Neuronal stem cell (in vitro differentiated cells): ENCODE results near the gene SLCO6A1.

Experiments used
- DNase-seq: peaks from one replicate; pipeline ENCODE4 v3.0.0-alpha.2; 2013; ENCODE audit warnings: low spot score
- H2AFZ ChIP-seq: one replicate; pipeline ENCODE4 v1.6.1; 2013; ENCODE audit warnings: mild to moderate bottlenecking, low read length, inconsistent platforms
- H2AK5ac ChIP-seq: 2 replicates; pipeline ENCODE4 v1.6.1; 2013; ENCODE audit warnings: low read depth, mild to moderate bottlenecking, inconsistent platforms, low read length, moderate library complexity, mixed read lengths
- H2BK120ac ChIP-seq: 2 replicates; pipeline ENCODE4 v1.6.1; 2013; ENCODE audit warnings: low read depth, mild to moderate bottlenecking, inconsistent platforms, low read length, moderate library complexity, mixed read lengths
- H2BK12ac ChIP-seq: one replicate; pipeline ENCODE4 v1.6.1; 2013; ENCODE audit warnings: low read length, inconsistent platforms
- H2BK15ac ChIP-seq: 2 replicates; pipeline ENCODE4 v1.6.1; 2013; ENCODE audit warnings: mild to moderate bottlenecking, low read length, inconsistent platforms, mixed read lengths
- H2BK5ac ChIP-seq: one replicate; pipeline ENCODE4 v1.6.1; 2013; ENCODE audit warnings: inconsistent platforms, mild to moderate bottlenecking, low read length, moderate library complexity
- H3K14ac ChIP-seq: one replicate; pipeline ENCODE4 v1.6.1; 2013; ENCODE audit warnings: low read length, inconsistent platforms
- H3K18ac ChIP-seq: 2 replicates; pipeline ENCODE4 v1.6.1; 2013; ENCODE audit warnings: low read length, inconsistent platforms
- H3K23ac ChIP-seq: 2 replicates; pipeline ENCODE4 v1.6.1; 2013; ENCODE audit warnings: low read depth, mild to moderate bottlenecking, mixed read lengths, low read length, inconsistent platforms; ENCODE audit not compliant: poor library complexity
- H3K27ac ChIP-seq: replicated peaks from 3 replicates; pipeline ENCODE4 v1.5.1; 2013; ENCODE audit warnings: low read length, inconsistent platforms
- H3K27me3 ChIP-seq, 3 experiments: 2 replicates each; pipeline ENCODE4 v1.6.1; 2013; ENCODE audit warnings: low read length in 3 of 3, mild to moderate bottlenecking in 2 of 3, inconsistent platforms in 1 of 3, low read depth in 1 of 3, mixed read lengths in 1 of 3, moderate library complexity in 1 of 3; ENCODE audit not compliant: control insufficient read depth in 3 of 3, insufficient read depth in 3 of 3
- H3K36me3 ChIP-seq, 2 donors: replicated peaks in 1 of 2; 2 replicates each; pipeline ENCODE4 v1.6.1; 2013; ENCODE audit warnings: low read length in 2 of 2; ENCODE audit not compliant: control insufficient read depth in 2 of 2, insufficient read depth in 2 of 2
- H3K4ac ChIP-seq: 2 replicates; pipeline ENCODE4 v1.6.1; 2013; ENCODE audit warnings: inconsistent platforms, mild to moderate bottlenecking, low read length, moderate library complexity
- H3K4me1 ChIP-seq, 2 donors: 1 replicate in 1 of 2; 2 replicates in 1 of 2; pipeline ENCODE4 v1.6.1; 2013; ENCODE audit warnings: low read length in 2 of 2, low read depth in 1 of 2; ENCODE audit not compliant: control insufficient read depth in 2 of 2, insufficient read depth in 1 of 2
- H3K4me2 ChIP-seq: one replicate; pipeline ENCODE4 v1.6.1; 2013; ENCODE audit warnings: mild to moderate bottlenecking, low read length, inconsistent platforms; ENCODE audit not compliant: insufficient read depth, poor library complexity, severe bottlenecking
- H3K4me3 ChIP-seq, 2 donors: 2 replicates each; pipeline ENCODE4 v1.5.1; 2013; ENCODE audit warnings: low read length in 2 of 2, mild to moderate bottlenecking in 2 of 2, inconsistent platforms in 1 of 2, moderate library complexity in 1 of 2
- H3K79me1 ChIP-seq: one replicate; pipeline ENCODE4 v1.6.1; 2013; ENCODE audit warnings: low read depth, mild to moderate bottlenecking, inconsistent platforms, low read length, moderate library complexity
- H3K9ac ChIP-seq: one replicate; pipeline ENCODE4 v1.6.1; 2013; ENCODE audit warnings: mild to moderate bottlenecking, low read depth, low read length, inconsistent platforms; ENCODE audit not compliant: poor library complexity
- H3K9me3 ChIP-seq, 2 donors: replicated peaks in 1 of 2; 2 replicates each; pipeline versions ENCODE3 to v1.6.1; 2013; ENCODE audit warnings: low read length in 2 of 2, mild to moderate bottlenecking in 2 of 2, inconsistent platforms in 1 of 2, low read depth in 1 of 2, mixed read lengths in 1 of 2, moderate library complexity in 1 of 2; ENCODE audit not compliant: control insufficient read depth in 2 of 2, insufficient read depth in 1 of 2
- H4K8ac ChIP-seq: one replicate; pipeline ENCODE4 v1.6.1; 2013; ENCODE audit warnings: low read depth, mild to moderate bottlenecking, inconsistent platforms, low read length, moderate library complexity
- H4K91ac ChIP-seq: one replicate; pipeline ENCODE4 v1.6.1; 2013; ENCODE audit warnings: low read length, low read depth, mild to moderate bottlenecking, inconsistent platforms; ENCODE audit not compliant: poor library complexity
- WGBS, 2 donors: extraction: QIAGEN DNeasy Blood & Tissue Kit; methylation state at CpG; one replicate each; pipeline ENCODE4 v1.1.7; 2013; ENCODE audit warnings: missing lambda C conversion rate in 2 of 2, mixed read lengths in 1 of 2; ENCODE audit not compliant: insufficient read length in 2 of 2, insufficient replicate concordance in 1 of 2; ENCODE audit errors: extremely low coverage in 2 of 2; 5-methylcytosine and 5-hydroxymethylcytosine counted together

Gene SLCO6A1

DNA sequence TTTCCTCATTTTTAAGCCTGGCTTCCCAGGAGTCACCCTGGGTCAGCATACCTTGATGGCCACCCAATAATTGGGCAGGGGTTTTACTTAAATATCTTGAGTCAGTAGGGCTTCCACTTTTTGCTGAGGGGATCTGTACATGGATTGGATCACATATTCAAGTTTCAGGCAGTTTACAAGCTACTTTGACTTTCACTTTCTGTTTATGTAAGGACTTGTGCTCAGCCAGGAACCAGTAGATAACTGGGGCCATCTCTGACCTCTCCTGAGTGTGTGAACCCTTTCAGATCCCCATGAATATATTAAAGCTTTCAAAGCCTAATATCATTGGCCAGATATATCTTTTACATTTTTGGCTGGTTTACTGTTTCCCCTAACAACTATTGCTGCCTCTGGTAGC, 45.1 kb downstream of the SLCO6A1 start:
- Histone ChIP-seq H3K23ac (no peak overlapping the region), H3K79me1 (no peaks in the 10 kb centered on the region), H2BK15ac (no peak overlapping the region), H3K9me3 (peaks cover 0 to 5% of the 10 kb centered on the region in 2 donors), H4K8ac (no peak overlapping the region), H3K4me1 (no peaks in the 10 kb centered on the region), H4K91ac (no peak overlapping the region), H2AK5ac (no peak overlapping the region), H3K4me2 (no peak overlapping the region), H2AFZ (peak overlapping the region; percentile 10), H2BK5ac (no peak overlapping the region), H3K14ac (no peak overlapping the region), H3K18ac (no peak overlapping the region), H2BK12ac (no peak overlapping the region), H3K4me3 (no peak overlapping the region), H3K4ac (no peak overlapping the region), H3K36me3 (no peaks in the 10 kb centered on the region), H3K27me3 (no peaks in the 10 kb centered on the region), H3K9ac (no peak overlapping the region), H2BK120ac (no peak overlapping the region), H3K27ac (no peak overlapping the region)
- DNase-seq: no peak

GRCh38 chr5:102451082-102451481, 47.7 kb downstream of the SLCO6A1 start:
- Histone ChIP-seq H2AK5ac (no peak overlapping the region), H3K23ac (no peak overlapping the region), H3K4ac (no peak overlapping the region), H3K27ac (no peak overlapping the region), H2BK120ac (no peak overlapping the region), H2AFZ (no peak overlapping the region), H3K9ac (no peak overlapping the region), H3K27me3 (no peaks in the 10 kb centered on the region), H3K18ac (no peak overlapping the region), H3K9me3 (peaks cover 0 to 5% of the 10 kb centered on the region in 2 donors), H3K4me3 (no peak overlapping the region), H3K4me1 (no peaks in the 10 kb centered on the region), H4K8ac (no peak overlapping the region), H3K36me3 (no peaks in the 10 kb centered on the region), H2BK15ac (no peak overlapping the region), H4K91ac (no peak overlapping the region), H3K14ac (no peak overlapping the region), H2BK12ac (no peak overlapping the region), H2BK5ac (no peak overlapping the region), H3K79me1 (no peaks in the 10 kb centered on the region), H3K4me2 (no peak overlapping the region)
- DNase-seq: no peak
- WGBS, 2 donors: no CpG with 5 or more reads among the region's 3 CpGs

GRCh38 chr5:102450313-102450990, 48.3 kb downstream of the SLCO6A1 start:
- no CpG with 5 or more reads among the region's 5 CpGs for WGBS, 2 donors

GRCh38 chr5:102433473-102433872, 65.3 kb downstream of the SLCO6A1 start:
- WGBS, 2 donors: no CpG with 5 or more reads among the region's 2 CpGs
- Histone ChIP-seq H3K4me2 (no peak overlapping the region), H3K4ac (no peak overlapping the region), H3K36me3 (no peaks in the 10 kb centered on the region), H3K18ac (no peak overlapping the region), H2AFZ (no peak overlapping the region), H3K4me3 (no peak overlapping the region), H3K4me1 (no peaks in the 10 kb centered on the region), H2AK5ac (no peak overlapping the region), H3K27me3 (no peaks in the 10 kb centered on the region), H4K91ac (no peak overlapping the region), H2BK12ac (no peak overlapping the region), H4K8ac (no peak overlapping the region), H2BK15ac (no peak overlapping the region), H3K27ac (no peak overlapping the region), H2BK5ac (no peak overlapping the region), H3K9me3 (peaks cover 0 to 3% of the 10 kb centered on the region in 2 donors), H2BK120ac (no peak overlapping the region), H3K14ac (peak overlapping the region; percentile 97), H3K79me1 (no peaks in the 10 kb centered on the region), H3K23ac (no peak overlapping the region), H3K9ac (no peak overlapping the region)
- DNase-seq: no peak

More at GRCh38 chr5:102450313-102450990, 48.3 kb downstream of the SLCO6A1 start:
- H2AK5ac ChIP-seq: no peak overlapping the region
- no peaks in the 10 kb centered on the region for H3K36me3 ChIP-seq
- no peak overlapping the region for H3K14ac ChIP-seq
- no peak overlapping the region for H3K23ac ChIP-seq
- no peaks in the 10 kb centered on the region for H3K27me3 ChIP-seq
- no peak overlapping the region for H2AFZ ChIP-seq
- peaks cover 0 to 5% of the 10 kb centered on the region in 2 donors for H3K9me3 ChIP-seq
- no peak overlapping the region for H2BK120ac ChIP-seq
- no peak overlapping the region for H3K4me3 ChIP-seq
- no peak overlapping the region for H4K91ac ChIP-seq
- H2BK12ac ChIP-seq: no peak overlapping the region
- H2BK15ac ChIP-seq: no peak overlapping the region
- H3K9ac ChIP-seq: no peak overlapping the region
- no peak overlapping the region for H3K18ac ChIP-seq
- H3K4ac ChIP-seq: no peak overlapping the region
- H3K4me1 ChIP-seq: no peaks in the 10 kb centered on the region
- no peaks in the 10 kb centered on the region for H3K79me1 ChIP-seq
- H3K27ac ChIP-seq: no peak overlapping the region
- no peak overlapping the region for H3K4me2 ChIP-seq
- H2BK5ac ChIP-seq: no peak overlapping the region
- no peak overlapping the region for H4K8ac ChIP-seq
- DNase-seq: no peak
